PC-3 (cell line): ENCODE data around the gene BCAS3.

Experiments
- CTCF ChIP-seq: fragments of 300-600 bp; sonication (generic); conservative IDR thresholded peaks from 2 replicates; pipeline ENCODE4 v1.5.1; 2017; ENCODE audit warnings: antibody characterized with exemption, low read depth, mild to moderate bottlenecking, low read length
- EZH2 ChIP-seq: fragments of 300-600 bp; sonication (generic); IDR thresholded peaks from one replicate; pipeline ENCODE4 v1.6.1; 2017; ENCODE audit warnings: antibody characterized with exemption, mild to moderate bottlenecking, low read length; ENCODE audit not compliant: unreplicated experiment

DNA sequence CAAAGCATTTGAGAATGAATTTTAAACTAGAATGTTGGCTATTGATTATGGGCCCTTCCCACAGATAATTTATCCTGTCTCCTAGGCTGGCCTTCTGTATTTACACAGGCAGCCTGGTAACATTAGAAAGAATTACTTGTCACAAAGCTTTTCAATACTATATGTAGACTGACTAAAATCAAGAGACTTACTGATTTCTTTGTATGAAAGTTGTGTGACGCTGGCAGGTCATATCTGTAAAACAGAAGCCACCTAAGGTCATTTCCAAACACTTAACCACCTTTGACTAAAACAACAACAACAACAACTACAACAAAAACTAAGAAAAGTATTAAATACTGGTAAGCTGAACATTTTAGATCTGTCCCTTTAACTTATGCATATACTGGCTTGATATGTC lies 393.0 kb downstream of the BCAS3 start:
- TF ChIP-seq CTCF = no peak
- no peak for TF ChIP-seq EZH2
